H9 (cell line): ENCODE results near the gene CWH43. TPM values are rescaled to one million over a fixed set of nuclear protein-coding genes. Genes with fewer than 3 reads are reported as not detected.

Source experiments
- DNase-seq: peaks from one replicate; pipeline ENCODE4 v3.0.0-alpha.2; 2017
- H2AFZ ChIP-seq: one replicate; pipeline ENCODE4 v1.6.1; 2013; ENCODE audit warnings: mild to moderate bottlenecking, low read length, control low read depth, moderate library complexity
- H2AK5ac ChIP-seq: 2 replicates; pipeline ENCODE4 v1.6.1; 2013; ENCODE audit warnings: low read length, control low read depth, mixed read lengths; ENCODE audit not compliant: insufficient read length
- H2BK120ac ChIP-seq: one replicate; pipeline ENCODE4 v1.6.1; 2013; ENCODE audit warnings: low read depth, mild to moderate bottlenecking, low read length, control low read depth, inconsistent platforms; ENCODE audit not compliant: poor library complexity, severe bottlenecking
- H2BK12ac ChIP-seq: 2 replicates; pipeline ENCODE4 v1.6.1; 2013; ENCODE audit warnings: low read length, control low read depth, mixed read lengths, low read depth; ENCODE audit not compliant: insufficient read length
- H2BK15ac ChIP-seq: 2 replicates; pipeline ENCODE4 v1.6.1; 2013; ENCODE audit warnings: low read depth, low read length, control low read depth
- H2BK20ac ChIP-seq: one replicate; pipeline ENCODE4 v1.6.1; 2013; ENCODE audit warnings: low read depth, mild to moderate bottlenecking, low read length, control low read depth, inconsistent platforms; ENCODE audit not compliant: poor library complexity, severe bottlenecking
- H2BK5ac ChIP-seq: 2 replicates; pipeline ENCODE4 v1.6.1; 2013; ENCODE audit warnings: low read length, control low read depth, mixed read lengths; ENCODE audit not compliant: insufficient read length
- H3K14ac ChIP-seq: 2 replicates; pipeline ENCODE4 v1.6.1; 2013; ENCODE audit warnings: low read length, control low read depth; ENCODE audit not compliant: insufficient read depth
- H3K18ac ChIP-seq: 2 replicates; pipeline ENCODE4 v1.6.1; 2013; ENCODE audit warnings: low read depth, mild to moderate bottlenecking, mixed read lengths, low read length, control low read depth; ENCODE audit not compliant: insufficient read length
- H3K23ac ChIP-seq: 2 replicates; pipeline ENCODE4 v1.6.1; 2013; ENCODE audit warnings: low read length, control low read depth, mixed read lengths, low read depth; ENCODE audit not compliant: insufficient read length
- H3K23me2 ChIP-seq: 2 replicates; pipeline ENCODE4 v1.6.1; 2013; ENCODE audit warnings: low read depth, mild to moderate bottlenecking, mixed read lengths, low read length, control low read depth; ENCODE audit not compliant: insufficient read length, poor library complexity, severe bottlenecking
- H3K27ac ChIP-seq: 2 replicates; pipeline ENCODE4 v1.5.1; 2013; ENCODE audit warnings: low read length, control low read depth, mixed read lengths, low read depth; ENCODE audit not compliant: insufficient read length
- H3K27me3 ChIP-seq: 2 replicates; pipeline ENCODE4 v1.6.1; 2013; ENCODE audit warnings: low read length, control low read depth, inconsistent platforms; ENCODE audit not compliant: insufficient read depth
- H3K4ac ChIP-seq: 2 replicates; pipeline ENCODE4 v1.6.1; 2013; ENCODE audit warnings: low read depth, mild to moderate bottlenecking, control low read depth, inconsistent platforms, low read length, moderate library complexity
- H3K4me1 ChIP-seq: 2 replicates; pipeline ENCODE4 v1.6.1; 2013; ENCODE audit warnings: low read length, control low read depth, inconsistent platforms; ENCODE audit not compliant: insufficient read depth
- H3K4me2 ChIP-seq: 2 replicates; pipeline ENCODE4 v1.6.1; 2013; ENCODE audit warnings: low read length, control low read depth, mixed read lengths; ENCODE audit not compliant: insufficient read length, insufficient read depth
- H3K56ac ChIP-seq: 2 replicates; pipeline ENCODE4 v1.6.1; 2013; ENCODE audit warnings: low read depth, mild to moderate bottlenecking, mixed read lengths, low read length, control low read depth; ENCODE audit not compliant: insufficient read length
- H3K79me1 ChIP-seq: 2 replicates; pipeline ENCODE4 v1.6.1; 2013; ENCODE audit warnings: low read depth, mild to moderate bottlenecking, moderate library complexity, low read length, control low read depth, inconsistent platforms; ENCODE audit not compliant: insufficient read depth, poor library complexity, severe bottlenecking
- H3K79me2 ChIP-seq: 2 replicates; pipeline ENCODE4 v1.6.1; 2013; ENCODE audit warnings: low read length, control low read depth, inconsistent platforms; ENCODE audit not compliant: insufficient read depth
- H3K9ac ChIP-seq: 2 replicates; pipeline ENCODE4 v1.6.1; 2013; ENCODE audit warnings: low read length, control low read depth, mixed read lengths; ENCODE audit not compliant: insufficient read length; ENCODE audit errors: extremely low read depth
- H3K9me3 ChIP-seq: one replicate; pipeline ENCODE4 v1.6.1; 2013; ENCODE audit warnings: low read depth, low read length, inconsistent platforms; ENCODE audit not compliant: control insufficient read depth
- H3T11ph ChIP-seq: one replicate; pipeline ENCODE4 v1.6.1; 2013; ENCODE audit warnings: mild to moderate bottlenecking, low read length, control low read depth, inconsistent platforms
- H4K20me1 ChIP-seq: one replicate; pipeline ENCODE4 v1.6.1; 2013; ENCODE audit not compliant: control insufficient read depth, insufficient read length, insufficient read depth
- H4K5ac ChIP-seq: 2 replicates; pipeline ENCODE4 v1.6.1; 2013; ENCODE audit warnings: low read depth, mild to moderate bottlenecking, mixed read lengths, low read length, control low read depth; ENCODE audit not compliant: insufficient read length
- H4K8ac ChIP-seq: replicated peaks from 2 replicates; pipeline ENCODE4 v1.6.1; 2013; ENCODE audit warnings: low read length, control low read depth, mixed read lengths, low read depth; ENCODE audit not compliant: insufficient read length
- H4K91ac ChIP-seq: 2 replicates; pipeline ENCODE4 v1.6.1; 2013; ENCODE audit warnings: low read depth, mild to moderate bottlenecking, moderate library complexity, mixed read lengths, low read length, control low read depth; ENCODE audit not compliant: insufficient read length
- H3K27ac Mint-ChIP-seq, 3 experiments: 2 replicates in 2 of 3; 3 replicates in 1 of 3; pipeline ENCODE4 v1.8.0; 2020 to 2021; ENCODE audit warnings: mixed read lengths in 3 of 3, mild to moderate bottlenecking in 1 of 3, moderate library complexity in 1 of 3
- H3K27me3 Mint-ChIP-seq: 2 replicates; pipeline ENCODE4 v1.8.0; 2021; ENCODE audit warnings: low read depth, mild to moderate bottlenecking, moderate library complexity, mixed read lengths
- H3K36me3 Mint-ChIP-seq, 3 experiments: 2 replicates in 2 of 3; 3 replicates in 1 of 3; pipeline ENCODE4 v1.8.0; 2020 to 2021; ENCODE audit warnings: low read depth in 3 of 3, mixed read lengths in 3 of 3; ENCODE audit not compliant: insufficient read depth in 1 of 3
- H3K4me1 Mint-ChIP-seq, 2 experiments: 2 replicates each; pipeline ENCODE4 v1.8.0; 2020; ENCODE audit warnings: mixed read lengths in 2 of 2
- H3K4me3 Mint-ChIP-seq, 2 experiments: 2 replicates in 1 of 2; 3 replicates in 1 of 2; pipeline ENCODE4 v1.8.0; 2020 to 2021; ENCODE audit warnings: mild to moderate bottlenecking in 2 of 2, mixed read lengths in 2 of 2, moderate library complexity in 1 of 2
- H3K9me3 Mint-ChIP-seq, 2 experiments: 2 replicates in 1 of 2; 3 replicates in 1 of 2; pipeline ENCODE4 v1.8.0; 2020; ENCODE audit warnings: mild to moderate bottlenecking in 2 of 2, mixed read lengths in 2 of 2, moderate library complexity in 1 of 2
- WGBS: extraction: QIAGEN DNeasy Blood & Tissue Kit; methylation state at CpG from one replicate; pipeline ENCODE4 v1.1.7; 2013; ENCODE audit warnings: missing lambda C conversion rate, low lambda C conversion rate, mixed read lengths; ENCODE audit not compliant: insufficient read length; ENCODE audit errors: extremely low coverage; 5-methylcytosine and 5-hydroxymethylcytosine counted together
- total RNA-seq: library from RNA; stranded (reverse); gene quantifications from 2 replicates; pipeline ENCODE4 v1.2.1, GENCODE V29; 2021
- TF ChIP-seq, protein P1 (sequence below): fragments of 200-600 bp; sonication (generic); conservative IDR thresholded peaks from 3 replicates; pipeline ENCODE4 v1.8.0; 2021; ENCODE audit warnings: antibody characterized with exemption, mild to moderate bottlenecking

CWH43 gene
- total RNA-seq, 1 experiment from 2014 or later: not detected

DNA sequence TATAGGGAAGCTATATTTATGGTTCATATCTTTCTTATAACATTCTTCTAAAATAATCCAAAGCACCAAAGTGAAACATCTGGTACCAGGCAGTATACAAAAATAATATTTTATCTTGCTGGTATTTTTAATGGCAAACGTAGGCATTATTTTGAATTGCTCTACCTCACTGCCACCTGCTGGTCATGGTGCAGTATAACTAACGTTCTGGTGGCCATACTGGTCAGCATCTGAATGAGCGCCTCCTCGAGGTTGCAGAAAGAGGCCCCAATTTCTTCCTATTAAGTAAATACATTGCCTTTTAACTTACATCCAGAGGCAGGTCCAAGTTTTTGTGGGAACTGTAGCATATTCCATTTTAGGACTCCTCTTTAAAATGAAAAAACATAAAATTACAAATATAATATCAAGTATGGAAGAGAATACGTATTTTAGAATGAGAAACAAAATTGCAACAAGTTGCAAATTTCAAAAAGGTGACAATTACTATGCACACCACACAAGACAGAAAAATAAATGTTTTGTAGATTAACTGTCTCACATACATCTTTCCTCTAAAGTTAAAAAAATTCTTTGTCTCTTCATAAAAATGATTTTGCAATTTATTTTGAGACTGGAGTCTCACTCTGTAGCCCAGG, 22.9 kb upstream of the CWH43 start:
- H3K27ac ChIP-seq: no peak overlapping the region
- H3K23ac ChIP-seq: no peak overlapping the region
- H3K56ac ChIP-seq: no peak overlapping the region
- Mint-ChIP-seq H3K4me1 (peaks cover 14 to 23% of the 10 kb centered on the region in 2 experiments), H3K4me3 (no peak overlapping the region), H3K27ac (no peak overlapping the region), H3K36me3 (no peaks in the 10 kb centered on the region; a peak in 1 of 7 replicates), H3K9me3 (peaks cover 0 to 2% of the 10 kb centered on the region in 2 experiments; a peak in 2 of 5 replicates), H3K27me3 (peaks cover 2% of the 10 kb centered on the region; the same call in 1 of the 2 replicates)
- H2AFZ ChIP-seq: no peak overlapping the region
- H2BK15ac ChIP-seq: no peak overlapping the region
- WGBS: no CpG with 5 or more reads among the region's 5 CpGs
- no peak overlapping the region for H2BK20ac ChIP-seq
- no peaks in the 10 kb centered on the region for H3K27me3 ChIP-seq
- no peaks in the 10 kb centered on the region for H4K20me1 ChIP-seq
- H2BK12ac ChIP-seq: no peak overlapping the region
- H4K5ac ChIP-seq: no peak overlapping the region
- no peaks in the 10 kb centered on the region for H3K23me2 ChIP-seq
- TF ChIP-seq, protein P1, sequence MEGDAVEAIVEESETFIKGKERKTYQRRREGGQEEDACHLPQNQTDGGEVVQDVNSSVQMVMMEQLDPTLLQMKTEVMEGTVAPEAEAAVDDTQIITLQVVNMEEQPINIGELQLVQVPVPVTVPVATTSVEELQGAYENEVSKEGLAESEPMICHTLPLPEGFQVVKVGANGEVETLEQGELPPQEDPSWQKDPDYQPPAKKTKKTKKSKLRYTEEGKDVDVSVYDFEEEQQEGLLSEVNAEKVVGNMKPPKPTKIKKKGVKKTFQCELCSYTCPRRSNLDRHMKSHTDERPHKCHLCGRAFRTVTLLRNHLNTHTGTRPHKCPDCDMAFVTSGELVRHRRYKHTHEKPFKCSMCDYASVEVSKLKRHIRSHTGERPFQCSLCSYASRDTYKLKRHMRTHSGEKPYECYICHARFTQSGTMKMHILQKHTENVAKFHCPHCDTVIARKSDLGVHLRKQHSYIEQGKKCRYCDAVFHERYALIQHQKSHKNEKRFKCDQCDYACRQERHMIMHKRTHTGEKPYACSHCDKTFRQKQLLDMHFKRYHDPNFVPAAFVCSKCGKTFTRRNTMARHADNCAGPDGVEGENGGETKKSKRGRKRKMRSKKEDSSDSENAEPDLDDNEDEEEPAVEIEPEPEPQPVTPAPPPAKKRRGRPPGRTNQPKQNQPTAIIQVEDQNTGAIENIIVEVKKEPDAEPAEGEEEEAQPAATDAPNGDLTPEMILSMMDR: peak; percentile 99
- no peaks in the 10 kb centered on the region for H3K9me3 ChIP-seq
- H3T11ph ChIP-seq: no peak overlapping the region
- H3K4me1 ChIP-seq: no peaks in the 10 kb centered on the region
- no peak overlapping the region for H3K14ac ChIP-seq
- no peak overlapping the region for H2BK120ac ChIP-seq
- no peak overlapping the region for H2BK5ac ChIP-seq
- DNase-seq: peak; percentile 74
- H3K4me2 ChIP-seq: no peak overlapping the region
- no peak overlapping the region for H3K9ac ChIP-seq
- H3K79me2 ChIP-seq: no peaks in the 10 kb centered on the region
- H3K18ac ChIP-seq: no peak overlapping the region
- no peak overlapping the region for H4K8ac ChIP-seq
- no peak overlapping the region for H3K4ac ChIP-seq
- no peak overlapping the region for H2AK5ac ChIP-seq
- H3K79me1 ChIP-seq: no peaks in the 10 kb centered on the region
- no peak overlapping the region for H4K91ac ChIP-seq
